NCI-H2227 (cell line): Measurements from ENCODE around the gene GABRA5.
"Not testable (repeated sequence)": the region's sequence is repeated elsewhere in the genome, so short reads cannot be mapped to it uniquely, and the experiment has no call there.

Source experiments
- DNase-seq: peaks from one replicate; lab custom pipeline; 2025; ENCODE audit not compliant: unreplicated experiment; lab: John Stamatoyannopoulos, UW

GABRA5 gene

GRCh38 chr15:26866298-26867199 is at the start of gene GABRA5:
Gene GABRA5 (plus strand): TSS chr15:26867062. CDS start chr15:26869249, 2,187 bp downstream.
- DNase-seq: peak; percentile 43

- not testable (repeated sequence) for DNase-seq
Measured at GRCh38 chr15:26831191-26831590, 35.7 kb upstream of the GABRA5 start.

- DNase-seq: no peak
Measured at GRCh38 chr15:26831951-26832350, 34.9 kb upstream of the GABRA5 start.

- DNase-seq: peak; percentile 50
Measured at GRCh38 chr15:26838742-26839460, 28.0 kb upstream of the GABRA5 start.

GRCh38 chr15:26841514-26841913 is 25.3 kb upstream of the GABRA5 start:
- DNase-seq: no peak

GRCh38 chr15:26841941-26842340 is 24.9 kb upstream of the GABRA5 start:
- no peak for DNase-seq

GRCh38 chr15:26842391-26842790 is 24.5 kb upstream of the GABRA5 start:
- no peak for DNase-seq

- no peak for DNase-seq
Measured at GRCh38 chr15:26844901-26845300, 22.0 kb upstream of the GABRA5 start.

GRCh38 chr15:26848498-26848897 is 18.4 kb upstream of the GABRA5 start:
- DNase-seq: no peak

- no peak for DNase-seq
Measured at GRCh38 chr15:26850161-26850560, 16.7 kb upstream of the GABRA5 start.

GRCh38 chr15:26852980-26853379 is 13.9 kb upstream of the GABRA5 start:
- no peak for DNase-seq

- no peak for DNase-seq
Measured at GRCh38 chr15:26854435-26854834, 12.4 kb upstream of the GABRA5 start.

- DNase-seq: peak; percentile 20
Measured at GRCh38 chr15:26864664-26865191, 2.1 kb upstream of the GABRA5 start.

GRCh38 chr15:26867200-26868007 is 542 bp downstream of the GABRA5 start:
- no peak for DNase-seq

- DNase-seq: no peak
Measured at GRCh38 chr15:26868029-26868685, 1.3 kb downstream of the GABRA5 start.

- DNase-seq: no peak
Measured at GRCh38 chr15:26869628-26870027, 2.8 kb downstream of the GABRA5 start.

- no peak for DNase-seq
Measured at GRCh38 chr15:26870346-26870745, 3.5 kb downstream of the GABRA5 start.

GRCh38 chr15:26872206-26872605 is 5.3 kb downstream of the GABRA5 start:
- DNase-seq: no peak

GRCh38 chr15:26873846-26874245 is 7.0 kb downstream of the GABRA5 start:
- DNase-seq: no peak

GRCh38 chr15:26874774-26875475 is 8.1 kb downstream of the GABRA5 start:
- DNase-seq: no peak
